Thymus (tissue), 11 donors: ENCODE data around the gene FIS1. TPM values are rescaled to one million over a fixed set of nuclear protein-coding genes. Genes with fewer than 3 reads are reported as not detected.
"Not testable (repeated sequence)": the region's sequence is repeated elsewhere in the genome, so short reads cannot be mapped to it uniquely, and the experiment has no call there.

ENCODE experiments used
- DNase-seq, 9 donors: peaks; one replicate each; pipeline ENCODE4 v3.0.0-alpha.2; 2013; ENCODE audit warnings: low spot score in 9 of 9, low read depth in 6 of 9, missing footprints in 1 of 9
- H3K27ac ChIP-seq, 2 donors: one replicate each; pipeline ENCODE4 v1.5.1; 2013; ENCODE audit warnings: control low read depth in 1 of 2, low read depth in 1 of 2, low read length in 1 of 2, mild to moderate bottlenecking in 1 of 2, moderate library complexity in 1 of 2
- H3K27me3 ChIP-seq, 2 donors: one replicate each; pipeline ENCODE4 v1.5.1; 2013; ENCODE audit warnings: low read length in 1 of 2; ENCODE audit not compliant: control insufficient read depth in 2 of 2, insufficient read depth in 1 of 2
- H3K36me3 ChIP-seq, 2 donors: one replicate each; pipeline ENCODE4 v1.5.1; 2013; ENCODE audit warnings: low read length in 1 of 2, mild to moderate bottlenecking in 1 of 2, moderate library complexity in 1 of 2; ENCODE audit not compliant: control insufficient read depth in 2 of 2, insufficient read depth in 2 of 2
- H3K4me1 ChIP-seq, 2 donors: one replicate each; pipeline ENCODE4 v1.5.1; 2013; ENCODE audit warnings: low read length in 2 of 2; ENCODE audit not compliant: control insufficient read depth in 2 of 2, insufficient read depth in 2 of 2
- H3K4me3 ChIP-seq, 2 donors: one replicate each; pipeline ENCODE4 v1.5.1; 2013; ENCODE audit warnings: low read length in 2 of 2, control low read depth in 1 of 2, mild to moderate bottlenecking in 1 of 2
- H3K9me3 ChIP-seq, 2 donors: one replicate each; pipeline ENCODE4 v1.5.1; 2013; ENCODE audit warnings: low read length in 1 of 2, mild to moderate bottlenecking in 1 of 2; ENCODE audit not compliant: control insufficient read depth in 2 of 2, insufficient read depth in 1 of 2
- whole genome bisulfite sequencing: extraction: QIAGEN DNeasy Blood & Tissue Kit; methylation state at CpG from one replicate; pipeline ENCODE4 v1.1.7; 2013; 5-methylcytosine and 5-hydroxymethylcytosine counted together
- polyA plus RNA-seq: library from polyadenylated mRNA; stranded (reverse); fragments of 200-250 nt; gene quantifications from one replicate; pipeline ENCODE4 v1.2.3, GENCODE V29; 2013
- total RNA-seq: library from RNA; stranded (reverse); fragments of 120-200 nt; gene quantifications from one replicate; pipeline ENCODE4 v1.2.4, GENCODE V29; 2013
- donor health status: healthy.

Gene FIS1
- total and polyA plus RNA-seq, 2 donors = 148 to 188 TPM

DNA sequence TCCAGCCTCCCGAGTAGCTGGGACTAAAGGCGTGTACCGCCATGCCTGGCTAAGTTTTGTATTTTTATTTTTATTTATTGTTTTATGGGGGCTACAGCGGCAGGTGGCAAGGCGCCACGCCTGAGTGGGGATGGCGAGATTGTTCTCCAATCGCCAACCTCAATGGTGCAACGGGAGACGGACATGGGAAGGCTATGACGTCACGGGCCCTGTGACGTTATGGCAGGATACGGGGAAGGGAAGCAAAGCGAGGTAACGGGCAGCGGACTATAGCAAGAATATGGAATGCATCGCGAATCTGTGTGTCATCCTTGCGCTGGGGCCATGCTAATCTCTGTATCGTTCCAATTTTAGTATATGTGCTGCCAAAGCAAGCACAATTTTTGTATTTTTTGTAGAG is 24.8 kb upstream of the FIS1 start:
- H3K9me3 ChIP-seq = no peaks in the 10 kb centered on the region
- no peak for DNase-seq
- no peak overlapping the region for H3K27ac ChIP-seq
- H3K4me3 ChIP-seq = no peak overlapping the region
- no peaks in the 10 kb centered on the region for H3K27me3 ChIP-seq
- no peaks in the 10 kb centered on the region for H3K4me1 ChIP-seq
- 92% methylated on average over 21 of the region's 21 CpGs for WGBS
- no peaks in the 10 kb centered on the region for H3K36me3 ChIP-seq

DNA sequence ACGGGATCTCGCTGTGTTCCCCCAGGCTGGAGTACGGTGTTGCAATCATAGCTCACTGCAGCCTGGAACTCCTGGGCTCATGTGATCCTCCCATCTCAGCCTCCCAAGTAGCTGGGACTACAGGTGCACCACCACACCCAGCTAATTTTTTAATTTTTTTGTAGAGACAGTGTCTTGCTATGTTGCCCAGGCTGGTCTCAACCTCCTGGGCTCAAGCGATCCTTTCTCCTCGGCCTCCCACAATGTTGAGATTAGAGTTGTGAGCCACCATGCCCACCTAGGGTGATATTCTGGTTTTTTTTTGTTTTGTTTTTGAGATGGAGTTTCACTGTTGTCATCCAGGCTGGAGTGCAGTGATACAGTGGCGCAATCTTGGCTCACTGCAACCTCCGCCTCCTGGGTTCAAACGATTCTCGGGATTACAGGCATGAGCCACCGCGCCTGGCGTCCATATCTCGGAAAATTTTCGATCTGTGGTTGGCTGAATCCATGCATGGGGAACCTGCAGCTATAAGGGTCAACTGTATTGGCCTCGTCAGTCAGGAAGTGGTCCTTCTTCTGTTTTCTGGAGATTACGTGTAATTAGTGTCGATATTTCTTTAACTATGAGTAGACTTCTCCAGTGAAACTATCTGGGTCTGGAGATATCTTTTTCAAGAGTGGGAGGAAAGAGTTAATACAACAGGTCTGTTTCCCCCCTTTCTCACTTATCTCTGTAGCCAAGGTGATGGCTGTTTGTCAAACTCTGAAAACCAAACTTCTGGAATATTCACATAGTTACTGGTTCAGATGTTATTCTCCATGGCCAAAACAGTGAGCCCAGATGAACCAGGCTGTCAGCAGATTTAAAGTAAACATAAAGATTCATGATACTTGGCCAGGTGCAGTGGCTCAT is 21.0 kb upstream of the FIS1 start:
- Histone ChIP-seq H3K4me3 (no peak overlapping the region), H3K4me1 (no peaks in the 10 kb centered on the region), H3K9me3 (no peaks in the 10 kb centered on the region), H3K36me3 (no peaks in the 10 kb centered on the region), H3K27me3 (no peaks in the 10 kb centered on the region), H3K27ac (no peak overlapping the region)
- 72% methylated on average over 17 of the region's 17 CpGs for WGBS
- no peak for DNase-seq

DNA sequence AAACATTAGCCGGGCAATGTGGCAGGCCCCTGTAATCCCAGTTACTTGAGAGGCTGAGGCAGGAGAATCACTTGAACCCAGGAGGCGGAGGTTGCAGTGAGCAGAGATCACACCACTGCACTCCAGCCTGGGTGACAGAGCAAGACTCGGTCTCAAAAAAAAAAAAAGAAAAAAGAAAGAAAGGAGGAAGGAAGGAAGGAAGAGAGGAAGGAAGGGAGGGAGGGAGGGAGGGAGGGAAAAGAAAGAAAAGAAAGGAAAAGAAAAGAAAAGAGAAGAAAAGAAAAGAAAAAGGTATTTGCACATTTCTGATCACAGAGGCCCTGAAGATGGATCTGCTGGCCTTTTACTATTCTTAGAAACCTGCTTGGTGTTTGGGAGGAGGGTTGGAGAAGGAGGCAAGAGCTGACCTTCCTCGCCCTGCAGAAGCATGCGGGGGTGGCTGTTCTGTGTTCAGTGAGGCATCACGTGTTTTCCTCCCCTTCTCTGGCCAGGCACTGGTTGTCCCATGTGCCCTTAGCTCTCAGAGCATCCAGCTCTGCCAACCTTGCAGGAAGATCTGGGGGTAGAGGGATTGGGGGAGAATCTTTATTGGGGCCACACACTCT is 19.3 kb upstream of the FIS1 start:
- DNase-seq, H3K4me1 ChIP-seq, H3K27me3 ChIP-seq, H3K27ac ChIP-seq, H3K36me3 ChIP-seq, H3K4me3 ChIP-seq, H3K9me3 ChIP-seq: not testable (repeated sequence)
- WGBS = 78% methylated on average over 6 of the region's 6 CpGs

DNA sequence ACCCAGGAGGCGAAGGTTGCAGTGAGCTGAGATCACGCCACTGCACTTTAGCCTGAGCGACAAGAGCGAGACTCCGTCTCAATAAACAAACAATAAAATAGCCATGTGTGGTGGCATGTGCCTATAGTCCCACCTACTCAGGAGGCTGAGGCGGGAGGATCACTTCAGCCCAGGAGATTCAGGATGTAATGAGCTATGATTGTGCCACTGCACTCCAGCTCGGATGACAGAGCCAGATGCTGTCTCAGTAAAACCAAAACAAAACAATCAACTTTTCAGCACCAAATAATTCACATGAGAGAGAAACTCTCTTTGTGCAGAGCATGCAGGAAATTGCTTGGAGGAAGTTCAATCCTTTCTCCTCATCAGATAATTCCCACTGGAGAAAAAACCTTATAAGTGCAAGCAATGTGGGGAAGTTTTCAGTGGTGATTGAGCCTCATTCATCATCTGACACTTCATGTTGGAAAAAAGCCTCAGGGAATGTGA is 13.4 kb upstream of the FIS1 start:
- Histone ChIP-seq H3K4me1 (no peaks in the 10 kb centered on the region), H3K36me3 (no peaks in the 10 kb centered on the region), H3K9me3 (peaks cover 0 to 3% of the 10 kb centered on the region in 2 donors), H3K27ac (no peak overlapping the region), H3K27me3 (peaks cover 0 to 12% of the 10 kb centered on the region in 2 donors), H3K4me3 (no peak overlapping the region)
- WGBS = 92% methylated on average over 7 of the region's 7 CpGs
- no peak for DNase-seq

DNA sequence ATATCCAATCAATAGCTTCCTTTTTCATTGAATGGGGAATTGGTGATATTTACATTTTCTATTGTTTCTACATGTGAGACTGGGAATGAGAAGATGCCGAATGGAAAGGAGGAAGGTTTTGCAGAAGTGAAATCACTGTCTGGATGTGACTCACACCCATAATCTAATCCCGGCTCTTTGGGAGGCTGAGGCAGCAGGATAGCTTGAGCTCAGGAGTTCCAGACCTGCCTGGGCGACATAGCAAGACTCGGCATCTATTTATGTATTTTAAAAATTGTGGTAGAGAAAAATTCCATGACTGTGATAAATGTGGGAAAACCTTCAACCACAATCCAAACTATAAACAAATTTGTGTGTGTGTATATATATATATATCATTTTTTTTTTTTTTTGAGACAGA is 10.9 kb upstream of the FIS1 start:
- peaks cover 0 to 12% of the 10 kb centered on the region in 2 donors for H3K27me3 ChIP-seq
- H3K4me1 ChIP-seq = peaks cover 0 to 9% of the 10 kb centered on the region in 2 donors
- H3K27ac ChIP-seq = no peak overlapping the region
- no peak for DNase-seq
- H3K9me3 ChIP-seq = peaks cover 0 to 3% of the 10 kb centered on the region in 2 donors
- H3K4me3 ChIP-seq = no peak overlapping the region
- 92% methylated on average over 4 of the region's 4 CpGs for WGBS
- peaks cover 0 to under 1% of the 10 kb centered on the region in 2 donors for H3K36me3 ChIP-seq

DNA sequence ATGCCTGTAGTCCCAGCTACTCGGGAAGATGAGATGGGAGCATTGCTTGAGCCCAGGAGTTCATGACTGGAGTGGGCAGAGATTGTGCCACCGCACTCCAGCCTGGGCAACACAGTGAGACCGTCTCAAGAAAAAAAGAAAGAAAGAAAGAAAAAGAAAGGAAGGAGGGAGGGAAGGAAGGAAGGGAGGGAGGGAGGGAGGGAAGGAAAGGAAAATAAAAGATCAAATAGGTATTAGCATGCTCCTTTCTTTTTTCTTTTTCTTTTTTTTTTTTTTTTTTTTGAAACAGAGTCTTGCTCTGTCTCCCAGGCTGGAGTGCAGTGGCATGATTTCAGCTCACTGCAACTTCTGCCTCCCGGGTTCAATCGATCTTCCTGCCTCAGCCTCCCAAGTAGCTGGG is 8.3 kb upstream of the FIS1 start:
- H3K36me3 ChIP-seq = peaks cover 8 to 11% of the 10 kb centered on the region in 2 donors
- peaks cover 0 to 15% of the 10 kb centered on the region in 2 donors for H3K4me1 ChIP-seq
- not testable (repeated sequence) for H3K27ac ChIP-seq, H3K4me3 ChIP-seq, DNase-seq, H3K9me3 ChIP-seq, H3K27me3 ChIP-seq
- WGBS = 93% methylated on average over 5 of the region's 5 CpGs

DNA sequence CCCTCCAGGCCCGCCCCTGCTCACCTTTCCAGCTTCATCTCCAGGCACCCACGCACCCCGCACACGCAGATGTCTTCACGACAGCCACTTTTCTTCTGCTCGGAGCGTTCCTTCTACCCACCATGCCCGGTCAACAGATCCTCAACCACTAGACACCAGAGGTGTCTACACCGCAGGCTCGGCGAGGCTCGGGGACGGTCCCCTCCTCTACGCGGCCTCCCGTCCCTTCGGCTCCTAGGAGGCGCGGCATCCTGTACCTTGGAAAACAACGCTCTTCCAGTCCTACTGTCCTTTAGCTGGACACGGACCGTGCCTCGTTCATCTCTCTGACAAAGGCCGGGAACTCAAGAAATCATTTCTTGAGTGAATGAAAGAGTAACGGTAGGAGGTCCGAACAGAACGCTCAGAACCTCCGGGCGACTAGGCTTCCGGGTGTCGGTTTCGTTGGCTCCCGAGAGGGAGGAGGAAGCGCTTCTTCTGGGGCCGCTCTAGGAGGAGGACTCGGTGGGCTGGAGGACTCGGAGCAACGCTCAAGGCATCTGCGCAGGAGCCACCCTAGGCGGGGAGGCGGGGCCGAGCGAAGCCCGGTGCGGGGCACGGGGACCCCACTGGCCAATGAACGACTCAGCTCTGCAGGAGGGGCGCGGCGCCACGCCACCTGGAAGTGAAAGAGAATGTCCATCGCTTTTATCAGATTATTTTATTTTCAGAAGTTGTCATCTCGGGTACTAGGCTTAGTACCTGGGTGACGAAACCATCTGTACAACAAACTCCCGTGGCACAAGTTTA is 7.2 kb upstream of the FIS1 start:
- Histone ChIP-seq H3K4me1 (peaks cover 0 to 15% of the 10 kb centered on the region in 2 donors), H3K27ac (peak overlapping the region; percentile 74 to 80), H3K27me3 (peaks cover 0 to 5% of the 10 kb centered on the region in 2 donors), H3K9me3 (peaks cover 0 to 3% of the 10 kb centered on the region in 2 donors), H3K4me3 (peak overlapping the region; percentile 78 to 93), H3K36me3 (peaks cover 8 to 15% of the 10 kb centered on the region in 2 donors)
- WGBS = under 1% methylated on average over 55 of the region's 55 CpGs
- DNase-seq = peak; percentile 91 to 99 (median 98)

DNA sequence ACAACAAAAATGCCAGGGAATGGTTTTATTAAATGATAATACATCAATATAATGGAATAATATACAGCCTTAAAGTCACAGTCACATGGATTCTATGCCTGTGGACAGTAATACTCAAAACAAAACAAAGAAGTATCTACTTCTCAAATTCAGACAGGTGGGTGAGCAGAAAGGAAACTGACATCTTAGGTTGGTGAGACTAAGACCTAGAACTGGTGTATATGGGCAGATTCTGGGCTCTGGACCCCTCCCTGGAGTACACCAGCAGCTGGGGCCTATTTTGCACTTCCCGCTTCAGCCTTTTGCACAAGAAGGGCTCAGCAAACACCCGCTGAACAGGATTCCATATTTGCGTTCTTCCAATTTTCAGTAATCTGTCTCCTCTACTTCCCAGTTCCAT is 5.4 kb upstream of the FIS1 start:
- peaks cover 8 to 23% of the 10 kb centered on the region in 2 donors for H3K36me3 ChIP-seq
- H3K27me3 ChIP-seq = peaks cover 0 to 3% of the 10 kb centered on the region in 2 donors
- 96% methylated on average over 3 of the region's 3 CpGs for WGBS
- peak in 1 of 9 donors; percentile 5 for DNase-seq
- H3K27ac ChIP-seq = no peak overlapping the region
- peaks cover 6 to 20% of the 10 kb centered on the region in 2 donors for H3K4me1 ChIP-seq
- no peak overlapping the region for H3K4me3 ChIP-seq
- peaks cover 0 to 3% of the 10 kb centered on the region in 2 donors for H3K9me3 ChIP-seq
